Keratinocyte (primary cell): ENCODE results near the gene POR. TPM values are rescaled to one million over a fixed set of nuclear protein-coding genes. Genes with fewer than 3 reads are reported as not detected.

ENCODE experiments used
- DNase-seq: peaks from one replicate; pipeline ENCODE4 v3.0.0-alpha.2; 2011; ENCODE audit warnings: low read depth, missing footprints, low spot score
- FAIRE-seq: peaks from 2 replicates; lab custom pipeline; 2011; peaks lifted over from hg19 to GRCh38; lab: Jason Lieb, UNC
- H2AFZ ChIP-seq: 2 replicates; pipeline ENCODE4 v1.6.0; 2012; ENCODE audit warnings: low read length, control low read depth, inconsistent platforms; ENCODE audit not compliant: control insufficient read depth
- H3K27ac ChIP-seq: 2 replicates; pipeline ENCODE4 v1.5.1; 2011; ENCODE audit warnings: low read length; ENCODE audit not compliant: control insufficient read depth, insufficient read depth
- H3K27me3 ChIP-seq: 3 replicates; pipeline ENCODE4 v1.6.0; 2011; ENCODE audit warnings: low read length; ENCODE audit not compliant: control insufficient read depth, insufficient read depth; ENCODE audit errors: extremely low read depth
- H3K36me3 ChIP-seq, 2 experiments: 2 replicates in 1 of 2; 3 replicates in 1 of 2; pipeline ENCODE4 v1.5.1; 2011; ENCODE audit warnings: low read length in 2 of 2, mild to moderate bottlenecking in 1 of 2; ENCODE audit not compliant: control insufficient read depth in 2 of 2, insufficient read depth in 2 of 2; ENCODE audit errors: extremely low read depth in 1 of 2
- H3K4me1 ChIP-seq: 3 replicates; pipeline ENCODE4 v1.5.1; 2011; ENCODE audit warnings: low read length; ENCODE audit not compliant: control insufficient read depth, insufficient read depth; ENCODE audit errors: extremely low read depth
- H3K4me2 ChIP-seq: 3 replicates; pipeline ENCODE4 v1.6.0; 2011; ENCODE audit warnings: low read depth, low read length; ENCODE audit not compliant: control insufficient read depth, insufficient read depth; ENCODE audit errors: extremely low read depth
- H3K4me3 ChIP-seq, 3 experiments: fragments of 200-600 bp in 1 of 3; sonication (generic) in 1 of 3; 2 replicates in 2 of 3; 3 replicates in 1 of 3; pipeline ENCODE4 v1.5.1; 2011 to 2016; ENCODE audit warnings: low read length in 3 of 3, mild to moderate bottlenecking in 3 of 3, control low read depth in 2 of 3, inconsistent platforms in 1 of 3, low read depth in 1 of 3, mixed read lengths in 1 of 3, mixed run types in 1 of 3, moderate library complexity in 1 of 3; ENCODE audit not compliant: control insufficient read depth in 2 of 3, insufficient read depth in 2 of 3; ENCODE audit errors: extremely low read depth in 1 of 3
- H3K79me2 ChIP-seq: 2 replicates; pipeline ENCODE4 v1.6.0; 2012; ENCODE audit warnings: low read length; ENCODE audit not compliant: control insufficient read depth, insufficient read depth
- H3K9ac ChIP-seq: 3 replicates; pipeline ENCODE4 v1.6.0; 2011; ENCODE audit warnings: low read length; ENCODE audit not compliant: control insufficient read depth, insufficient read depth; ENCODE audit errors: extremely low read depth
- H3K9me1 ChIP-seq: 3 replicates; pipeline ENCODE4 v1.6.0; 2011; ENCODE audit warnings: low read length; ENCODE audit not compliant: control insufficient read depth, insufficient read depth; ENCODE audit errors: extremely low read depth
- H3K9me3 ChIP-seq: 2 replicates; pipeline ENCODE4 v1.5.1; 2012; ENCODE audit warnings: low read depth, low read length; ENCODE audit not compliant: control insufficient read depth
- H4K20me1 ChIP-seq: 3 replicates; pipeline ENCODE4 v1.6.0; 2011; ENCODE audit warnings: low read length; ENCODE audit not compliant: control insufficient read depth, insufficient read depth; ENCODE audit errors: extremely low read depth
- EZH2 ChIP-seq: IDR thresholded peaks from one replicate; pipeline ENCODE4 v1.6.1; 2012; ENCODE audit warnings: inconsistent platforms, mild to moderate bottlenecking, low read length, moderate library complexity
- dilution Hi-C: fragments of 300-500 bp; cut with MboI; formaldehyde crosslinking; loops from one replicate; pipeline ENCODE4 v1.7.0; 2020; ENCODE audit warnings: low sequenced_read_pairs; ENCODE audit not compliant: extremely low pct_ligation_motif_present
- polyA plus RNA-seq, 5 experiments: library from polyadenylated mRNA; depleted of rRNA in 3 of 5; stranded (reverse) in 3 of 5; stranded (forward) in 1 of 5; unstranded in 1 of 5; fragments of >200 nt; gene quantifications; 1 replicate in 1 of 5; 2 replicates in 3 of 5; 3 replicates in 1 of 5; pipeline versions ENCODE4 v1.2.1 to v1.2.3, GENCODE V29; 2011 to 2012; ENCODE audit warnings: missing spikeins in 2 of 5, low read depth in 1 of 5, low replicate concordance in 1 of 5
- TF ChIP-seq, protein P1 (sequence below), 3 experiments: IDR thresholded peaks in 1 of 3; conservative IDR thresholded peaks in 1 of 3; optimal IDR thresholded peaks in 1 of 3; 2 replicates in 2 of 3; 3 replicates in 1 of 3; pipeline versions ENCODE3 to v1.5.1; 2011; ENCODE audit warnings: low read length in 3 of 3, mild to moderate bottlenecking in 3 of 3, moderate library complexity in 2 of 3, control low read depth in 1 of 3, inconsistent platforms in 1 of 3; ENCODE audit not compliant: insufficient read depth in 2 of 3; ENCODE audit errors: extremely low read depth in 1 of 3

The POR gene
- polyA plus RNA-seq, 1 donor (not counting 4 experiments of a cell fraction or from before 2014, with no cell fraction given): 28.6 TPM

DNA sequence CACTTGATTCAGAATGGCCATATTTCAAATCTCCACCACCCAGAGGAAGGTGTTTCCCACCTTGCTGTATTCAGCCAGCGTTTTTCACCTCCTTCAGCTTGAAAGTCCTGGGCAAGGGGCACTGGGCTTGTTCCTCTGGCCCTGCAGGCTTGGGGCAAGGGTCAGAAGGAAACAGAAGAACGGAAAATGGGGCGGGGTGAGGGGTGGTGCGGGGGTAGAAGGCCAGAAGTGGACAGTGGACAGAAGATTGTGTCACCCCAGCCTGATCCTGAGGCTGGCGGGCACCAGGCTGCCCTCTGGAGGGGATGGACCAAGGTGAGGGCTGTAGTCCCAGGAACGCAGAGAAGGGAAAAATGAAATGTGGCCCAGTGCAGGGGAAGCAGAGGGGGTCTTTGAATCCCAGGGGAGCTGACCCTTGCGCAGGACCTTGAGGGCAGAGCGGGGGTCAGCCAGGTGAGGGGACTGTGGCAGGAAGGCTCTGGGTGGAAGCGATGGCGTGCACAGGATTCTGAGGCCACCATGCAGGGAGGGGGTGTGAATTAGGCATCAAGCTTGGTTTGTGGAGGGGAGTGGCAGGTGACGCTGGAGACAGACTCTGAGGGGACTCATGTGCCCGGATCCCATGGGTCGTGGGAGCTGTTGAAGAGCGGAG, 56.5 kb downstream of the POR start:
- Histone ChIP-seq H3K9me3 (no peaks in the 10 kb centered on the region), H3K36me3 (peaks cover 3 to 8% of the 10 kb centered on the region in 2 experiments), H3K9me1 (no peaks in the 10 kb centered on the region), H3K79me2 (no peaks in the 10 kb centered on the region), H2AFZ (no peak overlapping the region), H3K4me3 (no peak overlapping the region), H3K27ac (no peak overlapping the region), H4K20me1 (no peaks in the 10 kb centered on the region), H3K9ac (no peak overlapping the region), H3K4me2 (no peak overlapping the region), H3K27me3 (no peaks in the 10 kb centered on the region), H3K4me1 (no peaks in the 10 kb centered on the region)
- TF ChIP-seq EZH2: no peak
- TF ChIP-seq, protein P1, sequence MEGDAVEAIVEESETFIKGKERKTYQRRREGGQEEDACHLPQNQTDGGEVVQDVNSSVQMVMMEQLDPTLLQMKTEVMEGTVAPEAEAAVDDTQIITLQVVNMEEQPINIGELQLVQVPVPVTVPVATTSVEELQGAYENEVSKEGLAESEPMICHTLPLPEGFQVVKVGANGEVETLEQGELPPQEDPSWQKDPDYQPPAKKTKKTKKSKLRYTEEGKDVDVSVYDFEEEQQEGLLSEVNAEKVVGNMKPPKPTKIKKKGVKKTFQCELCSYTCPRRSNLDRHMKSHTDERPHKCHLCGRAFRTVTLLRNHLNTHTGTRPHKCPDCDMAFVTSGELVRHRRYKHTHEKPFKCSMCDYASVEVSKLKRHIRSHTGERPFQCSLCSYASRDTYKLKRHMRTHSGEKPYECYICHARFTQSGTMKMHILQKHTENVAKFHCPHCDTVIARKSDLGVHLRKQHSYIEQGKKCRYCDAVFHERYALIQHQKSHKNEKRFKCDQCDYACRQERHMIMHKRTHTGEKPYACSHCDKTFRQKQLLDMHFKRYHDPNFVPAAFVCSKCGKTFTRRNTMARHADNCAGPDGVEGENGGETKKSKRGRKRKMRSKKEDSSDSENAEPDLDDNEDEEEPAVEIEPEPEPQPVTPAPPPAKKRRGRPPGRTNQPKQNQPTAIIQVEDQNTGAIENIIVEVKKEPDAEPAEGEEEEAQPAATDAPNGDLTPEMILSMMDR (optimal IDR thresholded peaks at IDR 0.05 in 1 of 3, IDR thresholded peaks at IDR 0.05 in 1 of 3, conservative IDR thresholded peaks at IDR 0.05 in 1 of 3; ENCODE audit: extremely low read depth in 1 of 3, insufficient read depth in 2 of 3, low read length in 3 of 3): no peak
- no peak for FAIRE-seq
- no peak for DNase-seq
- dilution Hi-C loops: no loop called here

DNA sequence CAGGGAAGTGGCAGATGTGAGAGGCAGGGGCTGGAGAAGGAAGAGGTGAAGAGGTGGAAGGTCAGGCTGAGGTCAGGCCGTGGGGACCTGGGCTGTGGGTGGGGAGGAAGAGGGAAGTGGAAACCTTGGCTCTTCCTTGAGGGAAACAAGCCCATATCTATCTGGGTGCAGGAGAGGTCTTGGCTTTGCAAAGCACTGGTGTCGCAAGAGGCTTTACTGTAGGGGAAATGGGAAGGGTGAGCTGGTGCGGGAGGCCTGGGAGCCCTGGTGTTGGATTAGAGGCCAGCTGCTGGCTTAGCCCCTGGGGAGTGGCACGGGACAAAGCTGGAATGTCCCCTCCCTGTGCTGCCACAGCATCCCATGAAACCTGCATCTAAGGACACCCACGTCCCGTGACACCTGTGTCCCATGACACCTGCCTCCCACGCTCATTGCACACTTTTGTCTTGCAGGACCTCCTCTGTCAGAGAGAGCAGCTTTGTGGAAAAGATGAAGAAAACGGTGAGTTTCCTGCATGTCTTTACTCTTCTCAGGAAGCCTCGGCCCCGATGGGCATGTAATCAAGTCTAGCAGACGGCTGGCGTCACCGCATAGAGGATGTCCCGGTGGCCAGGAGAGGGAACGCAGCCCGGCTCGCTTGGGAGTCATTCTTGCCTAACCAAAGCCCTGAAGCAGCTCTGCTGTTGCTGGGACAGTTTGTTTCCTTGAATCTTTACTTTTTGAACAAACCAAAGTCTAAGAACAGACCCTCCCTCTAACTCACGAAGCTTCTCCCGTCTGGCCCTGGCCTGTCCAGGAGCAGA, 57.2 kb downstream of the POR start:
- Histone ChIP-seq H3K4me1 (no peaks in the 10 kb centered on the region), H3K27me3 (no peaks in the 10 kb centered on the region), H3K79me2 (no peaks in the 10 kb centered on the region), H3K4me3 (no peak overlapping the region), H3K9me1 (no peaks in the 10 kb centered on the region), H3K27ac (no peak overlapping the region), H4K20me1 (no peaks in the 10 kb centered on the region), H3K9me3 (no peaks in the 10 kb centered on the region), H3K9ac (no peak overlapping the region), H3K4me2 (no peak overlapping the region), H2AFZ (no peak overlapping the region), H3K36me3 (peaks cover 3 to 6% of the 10 kb centered on the region in 2 experiments)
- DNase-seq (no peak), FAIRE-seq (no peak)
- dilution Hi-C loops: no loop called here
- TF ChIP-seq, protein P1 (optimal IDR thresholded peaks at IDR 0.05 in 1 of 3, IDR thresholded peaks at IDR 0.05 in 1 of 3, conservative IDR thresholded peaks at IDR 0.05 in 1 of 3; ENCODE audit: extremely low read depth in 1 of 3, insufficient read depth in 2 of 3, low read length in 3 of 3): peak in 2 of 3 experiments; percentile 17 to 25
- TF ChIP-seq EZH2: no peak
